Activated T-cell treated with anti-CD3 and anti-CD28 coated beads, Interleukin-2, amount 50 U/mL, for 4 hours (primary cell): ENCODE data around the gene KCNJ8. TPM values are rescaled to one million over a fixed set of nuclear protein-coding genes. Genes with fewer than 3 reads are reported as not detected.

Source experiments
- ATAC-seq, 2 donors: fragments of 200-7000 bp; cut with Tn5 transposase; one replicate each; pipeline ENCODE4 v1.10.0; 2021
- DNase-seq: peaks from one replicate; pipeline ENCODE4 v3.0.0-alpha.2; 2020
- H3K27me3 Mint-ChIP-seq: one replicate; pipeline ENCODE4 v1.8.0; 2021; ENCODE audit warnings: low read depth, mixed read lengths
- H3K36me3 Mint-ChIP-seq: one replicate; pipeline ENCODE4 v1.8.0; 2022; ENCODE audit warnings: mixed read lengths; ENCODE audit not compliant: insufficient read depth
- H3K4me1 Mint-ChIP-seq: one replicate; pipeline ENCODE4 v1.8.0; 2021; ENCODE audit warnings: low read depth, mixed read lengths
- H3K4me3 Mint-ChIP-seq: one replicate; pipeline ENCODE4 v1.8.0; 2021; ENCODE audit warnings: mild to moderate bottlenecking, moderate library complexity, mixed read lengths
- H3K9me3 Mint-ChIP-seq: one replicate; pipeline ENCODE4 v1.8.0; 2021; ENCODE audit warnings: mixed read lengths
- total RNA-seq, 3 donors: library from RNA; stranded (reverse); gene quantifications; one replicate each; pipeline ENCODE4 v1.2.1, GENCODE V29; 2021

The KCNJ8 gene
- total RNA-seq, 3 donors from 2014 or later: not detected

DNA sequence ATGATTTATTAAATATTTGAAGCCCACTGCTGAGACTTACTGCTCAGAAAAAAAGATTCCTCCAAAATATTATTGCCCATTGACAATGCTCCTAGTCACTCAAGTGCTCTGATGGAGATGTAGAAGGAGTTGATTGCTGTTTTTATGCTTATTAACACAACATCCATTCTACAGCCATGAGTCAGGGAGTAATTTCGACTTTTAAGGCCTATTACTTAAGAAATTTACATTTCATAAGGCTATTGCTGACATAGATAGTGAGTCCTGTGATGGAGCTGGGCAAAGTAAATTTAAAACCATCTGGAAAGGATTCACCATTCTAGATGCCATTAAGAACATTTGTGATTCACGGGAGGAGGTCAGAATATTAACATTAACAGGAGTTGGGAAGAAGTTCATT is 5.2 kb downstream of the KCNJ8 start:
- Mint-ChIP-seq H3K36me3 (no peaks in the 10 kb centered on the region), H3K27me3 (peaks cover 18% of the 10 kb centered on the region), H3K4me3 (no peak overlapping the region), H3K4me1 (peaks cover 3% of the 10 kb centered on the region), H3K9me3 (no peaks in the 10 kb centered on the region)
- DNase-seq (no peak), ATAC-seq (no peak)

DNA sequence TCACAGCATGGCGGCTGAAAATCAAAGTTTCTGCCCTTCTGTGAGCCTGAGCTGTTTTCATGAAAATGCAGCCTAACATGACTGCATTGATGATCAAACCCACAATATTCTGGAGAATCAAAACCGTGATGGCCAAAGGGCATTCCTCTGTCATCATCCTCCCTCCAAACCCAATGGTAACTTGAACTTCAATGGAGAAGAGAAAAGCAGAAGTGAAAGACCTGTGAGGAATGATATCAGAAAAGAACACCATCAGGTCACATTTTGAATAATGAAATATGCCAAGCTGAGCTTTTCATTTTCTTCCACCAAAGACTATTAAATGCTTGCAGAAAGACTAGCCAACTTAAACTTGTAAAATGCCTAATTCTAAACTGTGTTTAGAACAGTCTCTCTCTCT is 8.1 kb downstream of the KCNJ8 start:
- peaks cover 14% of the 10 kb centered on the region for H3K27me3 Mint-ChIP-seq
- ATAC-seq (no peak), DNase-seq (no peak)
- no peak overlapping the region for H3K4me3 Mint-ChIP-seq
- no peaks in the 10 kb centered on the region for H3K9me3 Mint-ChIP-seq
- H3K36me3 Mint-ChIP-seq: no peaks in the 10 kb centered on the region
- no peaks in the 10 kb centered on the region for H3K4me1 Mint-ChIP-seq

DNA sequence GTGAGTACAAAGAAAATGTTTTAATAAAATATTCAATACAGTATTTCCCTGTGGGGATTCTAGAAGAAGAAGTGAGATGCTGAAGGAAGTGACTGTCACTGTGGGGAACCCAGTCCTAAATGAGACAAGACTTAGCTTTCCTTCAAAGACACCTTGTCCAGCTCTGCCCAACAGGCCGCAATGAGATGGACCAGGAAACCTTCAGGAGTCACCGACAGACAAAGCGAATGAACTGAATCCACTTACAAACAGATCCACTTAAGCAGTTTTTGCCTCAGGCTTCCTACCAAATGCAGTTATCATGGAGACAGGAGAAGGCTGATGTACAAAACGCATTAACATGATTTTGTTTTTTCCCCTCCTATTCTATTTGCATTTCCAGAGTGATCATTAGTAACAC is 9.6 kb downstream of the KCNJ8 start:
- H3K36me3 Mint-ChIP-seq: no peaks in the 10 kb centered on the region
- no peaks in the 10 kb centered on the region for H3K9me3 Mint-ChIP-seq
- no peak overlapping the region for H3K4me3 Mint-ChIP-seq

DNA sequence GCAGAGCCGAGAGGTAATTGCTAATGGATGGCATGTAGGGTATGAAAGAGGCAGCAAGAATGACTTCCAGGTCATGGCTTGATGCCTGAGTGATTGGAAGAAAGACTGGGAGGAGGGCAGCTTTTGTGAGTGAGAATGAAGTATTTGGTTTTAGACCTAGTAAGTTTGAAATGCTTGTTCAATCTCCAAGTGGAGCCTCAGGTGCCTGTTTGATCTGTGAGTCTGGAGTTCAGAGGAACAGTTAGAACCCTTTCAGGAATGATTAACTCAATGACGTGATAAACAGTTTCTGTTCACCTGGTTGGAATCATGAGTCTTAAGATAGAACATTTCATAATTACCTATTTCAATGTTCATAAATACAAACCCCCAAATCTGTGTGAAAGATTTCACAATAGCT is 10.4 kb downstream of the KCNJ8 start:
- H3K4me3 Mint-ChIP-seq: no peak overlapping the region
- H3K36me3 Mint-ChIP-seq: no peaks in the 10 kb centered on the region
- no peak for DNase-seq
- no peaks in the 10 kb centered on the region for H3K4me1 Mint-ChIP-seq
- ATAC-seq: no peak
- H3K9me3 Mint-ChIP-seq: peaks cover 3% of the 10 kb centered on the region
- H3K27me3 Mint-ChIP-seq: peaks cover 11% of the 10 kb centered on the region

More for the DNA sequence above, 9.6 kb downstream of the KCNJ8 start:
- peaks cover 11% of the 10 kb centered on the region for H3K27me3 Mint-ChIP-seq
- no peaks in the 10 kb centered on the region for H3K4me1 Mint-ChIP-seq
- ATAC-seq (no peak), DNase-seq (no peak)

DNA sequence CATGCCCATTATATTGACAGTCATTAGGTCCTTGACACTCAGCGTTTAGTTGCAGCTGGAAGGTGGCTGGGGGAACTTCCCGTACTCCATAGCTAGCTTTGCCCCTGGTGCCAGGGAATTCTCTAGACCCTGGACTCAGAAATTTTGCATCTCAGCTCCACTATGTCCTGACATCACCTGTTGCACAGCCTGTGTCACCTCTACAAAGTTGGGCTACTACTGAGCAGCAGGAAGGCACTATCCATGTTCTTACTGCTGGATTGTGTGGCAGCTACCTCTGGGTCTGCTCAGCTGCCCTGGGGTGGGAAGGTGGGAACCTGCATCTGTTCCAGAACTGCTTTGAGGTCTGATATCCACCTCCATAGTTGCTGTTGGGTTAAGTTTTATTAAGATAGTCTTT is 11.0 kb downstream of the KCNJ8 start:
- H3K4me1 Mint-ChIP-seq: no peaks in the 10 kb centered on the region
- DNase-seq (no peak), ATAC-seq (no peak)
- H3K27me3 Mint-ChIP-seq: peaks cover 11% of the 10 kb centered on the region
- H3K36me3 Mint-ChIP-seq: no peaks in the 10 kb centered on the region
- H3K9me3 Mint-ChIP-seq: peaks cover 4% of the 10 kb centered on the region
- no peak overlapping the region for H3K4me3 Mint-ChIP-seq

DNA sequence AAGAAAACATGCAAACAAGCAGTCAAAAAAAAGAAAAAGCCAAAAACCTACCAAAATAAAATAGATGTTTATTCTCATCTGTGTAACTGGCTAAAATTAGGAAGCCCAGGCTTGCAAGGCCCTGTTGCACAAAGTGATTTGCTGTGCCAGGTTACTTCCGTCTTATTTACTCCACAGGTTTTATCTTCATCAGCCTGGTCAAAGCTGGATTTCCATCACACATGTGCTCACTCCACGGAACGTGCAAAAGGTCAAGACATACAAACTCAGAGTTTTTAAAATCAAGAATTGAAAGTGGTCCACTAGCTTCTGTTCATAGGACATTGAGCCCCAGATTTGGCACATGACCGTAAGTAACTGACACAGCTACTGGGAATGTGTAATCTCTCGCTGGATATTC is 14.8 kb downstream of the KCNJ8 start:
- H3K4me3 Mint-ChIP-seq: no peak overlapping the region
- no peaks in the 10 kb centered on the region for H3K36me3 Mint-ChIP-seq
- ATAC-seq (no peak), DNase-seq (no peak)
- peaks cover 4% of the 10 kb centered on the region for H3K9me3 Mint-ChIP-seq
- peaks cover 15% of the 10 kb centered on the region for H3K27me3 Mint-ChIP-seq
- no peaks in the 10 kb centered on the region for H3K4me1 Mint-ChIP-seq

DNA sequence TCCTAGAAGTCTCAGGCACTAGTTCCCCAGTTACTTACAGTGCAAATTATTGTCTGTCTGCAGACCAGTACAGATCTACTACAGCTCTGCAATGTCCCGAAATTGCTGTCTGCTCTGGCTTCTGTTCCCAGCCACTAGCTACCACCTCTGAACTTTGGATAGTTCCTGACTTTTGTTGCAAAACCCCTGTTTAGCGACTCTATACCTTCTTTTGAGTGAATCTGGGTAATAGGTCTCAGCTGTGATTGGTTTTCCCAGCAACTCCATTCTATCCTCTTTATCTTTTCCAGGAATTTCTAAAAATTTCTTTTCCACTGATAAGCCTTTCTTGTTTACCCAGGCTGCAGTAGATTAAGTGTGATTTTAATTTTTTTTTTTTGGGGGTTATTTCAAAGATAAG is 16.8 kb downstream of the KCNJ8 start:
- no peaks in the 10 kb centered on the region for H3K4me1 Mint-ChIP-seq
- H3K27me3 Mint-ChIP-seq: peaks cover 9% of the 10 kb centered on the region
- DNase-seq (no peak), ATAC-seq (no peak)
- peaks cover 4% of the 10 kb centered on the region for H3K9me3 Mint-ChIP-seq
- no peaks in the 10 kb centered on the region for H3K36me3 Mint-ChIP-seq
- no peak overlapping the region for H3K4me3 Mint-ChIP-seq

DNA sequence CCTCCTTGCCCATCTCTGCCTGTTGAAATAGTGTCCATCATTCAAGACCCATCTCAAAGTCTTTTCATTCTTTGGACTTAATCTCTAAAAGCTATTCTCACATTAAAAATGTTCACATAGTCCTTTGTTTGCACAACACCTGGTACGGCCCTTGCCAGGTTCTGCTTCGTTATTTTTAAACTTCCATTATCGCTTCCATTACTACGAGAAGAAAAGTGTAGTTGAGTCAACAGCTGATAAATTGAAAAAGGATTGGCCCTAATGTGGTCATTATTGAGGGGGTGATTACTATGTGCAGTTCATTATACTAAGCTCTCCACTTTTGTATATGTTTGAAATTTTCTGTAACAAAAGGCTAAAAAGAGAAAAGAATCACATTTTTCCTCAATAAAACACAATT is 17.8 kb downstream of the KCNJ8 start:
- H3K4me3 Mint-ChIP-seq: no peak overlapping the region
- H3K36me3 Mint-ChIP-seq: no peaks in the 10 kb centered on the region
- H3K9me3 Mint-ChIP-seq: peaks cover 4% of the 10 kb centered on the region
- ATAC-seq (no peak), DNase-seq (no peak)
- peaks cover 4% of the 10 kb centered on the region for H3K27me3 Mint-ChIP-seq
- H3K4me1 Mint-ChIP-seq: no peaks in the 10 kb centered on the region

DNA sequence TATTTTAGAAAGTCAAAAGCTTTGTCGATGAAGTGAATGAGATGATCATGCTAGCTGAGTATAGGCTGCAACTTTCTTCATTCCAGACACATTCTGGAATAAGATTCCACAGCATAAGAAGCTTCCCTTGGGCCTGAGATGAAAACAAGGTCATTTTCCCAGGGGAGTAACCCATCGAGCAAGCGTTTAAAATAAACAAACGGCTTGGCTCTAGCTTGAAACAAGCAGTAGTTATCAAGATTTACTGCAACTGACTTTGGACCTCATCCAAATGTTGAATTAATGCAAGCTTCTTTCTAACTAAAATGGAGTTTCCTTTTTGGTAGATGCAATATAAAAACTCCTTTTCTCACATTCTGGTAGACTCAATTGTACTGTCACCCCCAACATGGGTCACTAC is 23.0 kb downstream of the KCNJ8 start:
- H3K4me3 Mint-ChIP-seq: no peak overlapping the region
- no peaks in the 10 kb centered on the region for H3K9me3 Mint-ChIP-seq
- H3K4me1 Mint-ChIP-seq: no peaks in the 10 kb centered on the region
- no peaks in the 10 kb centered on the region for H3K36me3 Mint-ChIP-seq
- no peak for ATAC-seq
- H3K27me3 Mint-ChIP-seq: peaks cover 10% of the 10 kb centered on the region
- no peak for DNase-seq

DNA sequence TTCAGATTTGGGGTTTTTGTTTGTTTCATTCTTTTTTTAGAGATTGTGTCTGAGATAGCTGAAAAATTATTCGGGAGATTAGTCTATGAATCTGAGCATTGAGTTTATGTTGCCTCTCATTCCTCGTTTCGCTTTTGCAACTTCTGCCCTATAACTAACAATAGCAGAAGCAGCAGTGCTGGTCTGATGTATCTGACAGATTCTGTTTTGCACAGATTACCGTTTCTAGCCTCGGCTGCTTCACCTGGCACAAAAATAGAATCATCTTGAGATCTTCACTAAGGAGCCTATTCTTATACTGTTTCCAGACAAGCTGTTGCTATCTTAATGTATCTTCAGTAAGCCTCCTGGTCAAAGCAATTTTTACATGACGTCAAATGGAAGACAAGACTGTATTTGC is 29.2 kb downstream of the KCNJ8 start:
- H3K27me3 Mint-ChIP-seq: peaks cover 30% of the 10 kb centered on the region
- no peak for ATAC-seq
- no peaks in the 10 kb centered on the region for H3K36me3 Mint-ChIP-seq
- H3K4me1 Mint-ChIP-seq: no peaks in the 10 kb centered on the region
- DNase-seq: no peak
- H3K9me3 Mint-ChIP-seq: no peaks in the 10 kb centered on the region
- no peak overlapping the region for H3K4me3 Mint-ChIP-seq

DNA sequence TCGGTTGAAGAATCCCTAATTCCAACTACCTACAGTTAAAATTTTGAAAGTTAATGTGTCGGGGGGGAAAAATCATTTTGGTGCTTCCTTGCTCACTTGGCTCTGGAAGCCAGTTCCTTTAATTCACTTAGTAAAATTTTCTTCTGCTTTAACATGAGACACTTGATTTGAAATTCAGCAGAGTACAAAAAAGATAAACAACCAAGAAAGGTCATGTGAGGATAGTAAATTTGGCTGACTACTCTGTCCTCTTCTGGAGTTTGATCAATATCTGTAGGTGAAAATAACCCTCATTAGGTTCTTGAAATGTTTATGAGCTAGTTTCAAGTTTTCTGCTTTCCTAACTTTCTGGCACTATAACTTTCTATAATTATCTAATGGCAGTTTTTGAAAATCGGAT is 43.4 kb downstream of the KCNJ8 start:
- no peak for DNase-seq
- no peaks in the 10 kb centered on the region for H3K4me1 Mint-ChIP-seq

DNA sequence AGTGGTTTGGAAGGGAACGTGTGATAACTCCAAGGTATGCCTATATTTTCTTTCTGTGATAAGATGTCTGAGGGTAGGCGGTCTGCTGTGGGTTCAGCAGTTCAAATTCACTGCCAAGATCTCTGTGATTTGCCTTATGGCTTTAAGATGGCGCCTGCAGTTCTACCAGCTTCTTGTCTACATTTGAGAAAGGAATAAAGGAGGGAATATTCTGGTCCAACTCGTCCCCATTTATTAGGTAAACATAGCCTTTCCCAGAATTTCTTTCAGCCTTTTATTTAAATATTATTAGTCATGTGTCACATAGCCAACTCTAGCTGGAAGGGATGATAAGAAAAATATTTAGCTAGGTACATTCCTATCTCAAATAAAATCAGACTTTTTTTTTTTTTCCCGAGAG is 48.8 kb downstream of the KCNJ8 start:
- ATAC-seq: no peak
- H3K36me3 Mint-ChIP-seq: no peaks in the 10 kb centered on the region
- H3K27me3 Mint-ChIP-seq: no peaks in the 10 kb centered on the region
- no peaks in the 10 kb centered on the region for H3K4me1 Mint-ChIP-seq
- no peak for DNase-seq
- H3K9me3 Mint-ChIP-seq: no peaks in the 10 kb centered on the region
- H3K4me3 Mint-ChIP-seq: no peak overlapping the region

More for the DNA sequence above, 43.4 kb downstream of the KCNJ8 start:
- H3K4me3 Mint-ChIP-seq: no peak overlapping the region
- H3K36me3 Mint-ChIP-seq: no peaks in the 10 kb centered on the region
- H3K9me3 Mint-ChIP-seq: peaks cover 4% of the 10 kb centered on the region
- ATAC-seq: no peak
- H3K27me3 Mint-ChIP-seq: peaks cover 19% of the 10 kb centered on the region

DNA sequence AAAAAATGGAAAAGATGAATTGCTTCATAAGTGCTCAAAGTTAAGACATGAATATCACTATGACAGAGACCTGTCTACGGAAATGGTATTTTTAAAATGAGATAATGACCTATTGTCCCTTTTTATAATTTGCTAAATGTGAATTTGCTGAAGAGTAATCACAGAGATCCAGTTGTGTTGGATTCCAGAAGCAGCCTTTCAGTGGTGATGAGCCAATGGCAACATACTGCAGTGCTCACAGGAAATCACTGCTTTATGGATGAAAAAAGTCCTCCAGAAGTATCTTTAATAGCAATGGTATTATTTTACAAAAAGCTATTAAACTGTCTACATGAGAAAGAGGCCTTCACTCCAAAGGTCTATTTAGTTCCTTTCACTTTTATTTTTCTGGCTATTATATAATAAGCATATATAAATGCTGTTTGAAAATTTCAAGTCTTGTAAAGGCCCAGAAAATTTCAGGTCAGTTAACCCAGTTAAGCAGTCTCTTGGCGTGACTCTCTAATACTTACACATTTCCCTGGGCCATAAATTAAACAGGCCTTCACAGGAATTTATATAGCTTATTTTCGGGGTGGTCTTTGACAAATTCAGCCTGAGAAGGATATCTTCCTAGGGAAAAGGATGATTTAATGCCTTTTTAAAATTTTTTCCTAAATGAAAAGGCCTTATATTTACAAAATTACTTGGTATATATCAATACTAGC is 55.4 kb downstream of the KCNJ8 start:
- Mint-ChIP-seq H3K9me3 (no peaks in the 10 kb centered on the region), H3K27me3 (peaks cover 3% of the 10 kb centered on the region), H3K36me3 (no peaks in the 10 kb centered on the region), H3K4me1 (no peaks in the 10 kb centered on the region), H3K4me3 (no peak overlapping the region)
- DNase-seq (no peak), ATAC-seq (no peak)

DNA sequence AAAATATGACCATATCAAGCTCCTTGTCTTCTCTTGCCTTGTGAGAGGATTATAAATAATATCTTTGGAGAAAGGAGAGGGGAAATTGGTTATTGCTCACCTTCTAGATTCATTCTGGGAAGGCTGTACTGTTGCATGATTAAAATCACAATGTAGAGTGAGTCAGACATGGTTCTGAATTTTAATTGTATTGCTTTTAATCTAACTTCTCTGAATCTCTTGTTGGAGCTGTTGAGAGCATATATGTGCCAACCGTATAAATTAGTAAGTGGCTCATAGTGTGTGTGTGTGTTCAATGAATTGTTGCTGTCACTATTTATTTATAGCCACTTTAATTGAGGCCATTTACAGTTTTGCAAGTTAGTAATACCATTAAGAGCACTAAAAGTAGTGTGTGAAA is 56.1 kb downstream of the KCNJ8 start:
- ATAC-seq: no peak
- no peaks in the 10 kb centered on the region for H3K9me3 Mint-ChIP-seq

DNA sequence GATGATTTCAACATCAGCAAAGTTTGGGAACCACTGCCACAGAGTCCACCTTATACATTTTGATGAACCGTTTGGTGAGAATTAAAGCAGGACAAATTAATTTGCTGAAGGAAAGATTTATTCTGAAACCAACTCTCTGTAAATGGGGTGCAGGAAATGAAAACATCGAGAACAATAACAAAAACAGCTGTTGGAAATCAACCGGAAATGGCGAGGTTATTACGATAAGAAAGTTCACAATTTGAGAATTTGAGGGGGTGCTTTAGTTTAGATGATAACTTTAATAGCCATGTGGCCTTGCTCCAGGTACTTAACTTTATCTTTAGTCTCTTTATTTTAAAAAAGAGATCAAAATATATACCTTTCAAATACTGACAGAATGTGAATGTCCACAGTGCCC is 56.7 kb downstream of the KCNJ8 start:
- Mint-ChIP-seq H3K4me1 (no peaks in the 10 kb centered on the region), H3K4me3 (no peak overlapping the region), H3K36me3 (no peaks in the 10 kb centered on the region), H3K9me3 (no peaks in the 10 kb centered on the region), H3K27me3 (peaks cover 5% of the 10 kb centered on the region)
- no peak for DNase-seq
- no peak for ATAC-seq

More for the DNA sequence above, 56.1 kb downstream of the KCNJ8 start:
- Mint-ChIP-seq H3K4me1 (no peaks in the 10 kb centered on the region), H3K4me3 (no peak overlapping the region), H3K36me3 (no peaks in the 10 kb centered on the region), H3K27me3 (peaks cover 5% of the 10 kb centered on the region)
- no peak for DNase-seq

DNA sequence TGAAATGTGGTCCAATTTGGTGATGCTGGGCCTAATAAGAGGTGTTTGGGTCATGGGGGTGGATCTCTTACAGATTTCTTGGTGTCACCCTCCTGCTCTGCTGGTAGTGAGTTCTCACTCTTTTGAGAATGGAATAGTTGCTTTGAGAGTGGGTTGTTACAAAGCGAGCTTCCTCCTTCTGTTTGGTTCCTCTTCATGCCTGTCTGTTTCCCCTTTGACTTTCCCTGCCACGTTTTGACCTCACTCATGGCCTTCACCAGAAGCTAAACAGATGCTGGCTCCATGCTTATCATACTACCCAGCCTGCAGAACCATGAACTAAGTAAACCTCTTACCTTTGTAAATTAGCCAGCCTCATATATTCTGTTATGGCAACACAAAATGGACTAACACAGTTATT is 59.1 kb downstream of the KCNJ8 start:
- Mint-ChIP-seq H3K36me3 (no peaks in the 10 kb centered on the region), H3K9me3 (no peaks in the 10 kb centered on the region), H3K4me1 (no peaks in the 10 kb centered on the region), H3K4me3 (no peak overlapping the region), H3K27me3 (peaks cover 5% of the 10 kb centered on the region)
- ATAC-seq (no peak), DNase-seq (no peak)
